Heart right ventricle (tissue), 16 donors: ENCODE data around the gene OSBPL6. TPM values are rescaled to one million over a fixed set of nuclear protein-coding genes. Genes with fewer than 3 reads are reported as not detected.

Source experiments
- ATAC-seq, 8 donors: fragments of 200-7000 bp; cut with Tn5 transposase; one replicate each; pipeline ENCODE4 v1.9.1; 2020; ENCODE audit warnings: mild to moderate bottlenecking in 8 of 8, moderate library complexity in 8 of 8, moderate number of reproducible peaks in 1 of 8
- DNase-seq, 2 donors: peaks; one replicate each; pipeline ENCODE4 v3.0.0-alpha.2; 2020
- H3K27ac ChIP-seq, 10 donors: fragments of 200-600 bp; sonication (generic) in 2 of 10; one replicate each; pipeline versions ENCODE4 v1.5.0 to v1.8.0; 2020 to 2022; ENCODE audit warnings: mild to moderate bottlenecking in 3 of 10
- H3K27me3 ChIP-seq, 7 donors: fragments of 200-600 bp; one replicate each; pipeline ENCODE4 v1.8.0; 2021 to 2022; ENCODE audit warnings: mild to moderate bottlenecking in 2 of 7
- H3K36me3 ChIP-seq, 9 donors: fragments of 200-600 bp; sonication (generic) in 1 of 9; one replicate each; pipeline versions ENCODE4 v1.5.0 to v1.8.0; 2020 to 2022; ENCODE audit warnings: mild to moderate bottlenecking in 2 of 9
- H3K4me1 ChIP-seq, 9 donors: fragments of 200-600 bp; sonication (generic) in 1 of 9; one replicate each; pipeline versions ENCODE4 v1.5.0 to v1.8.0; 2020 to 2022; ENCODE audit warnings: mild to moderate bottlenecking in 4 of 9
- H3K4me3 ChIP-seq, 10 donors: fragments of 200-600 bp; sonication (generic) in 2 of 10; one replicate each; pipeline versions ENCODE4 v1.5.0 to v1.8.0; 2020 to 2022; ENCODE audit warnings: mild to moderate bottlenecking in 7 of 10, moderate library complexity in 2 of 10
- H3K9me3 ChIP-seq, 11 donors: fragments of 200-600 bp in 10 of 11; sonication (generic) in 2 of 11; one replicate each; pipeline versions ENCODE4 v1.5.0 to v1.8.0; 2013 to 2022; ENCODE audit warnings: mild to moderate bottlenecking in 2 of 11, control low read depth in 1 of 11, moderate library complexity in 1 of 11
- WGBS, 2 donors: extraction: QIAGEN DNeasy Blood & Tissue Kit; methylation state at CpG; one replicate each; pipeline ENCODE4 v1.1.7; 2013; ENCODE audit warnings: inconsistent platforms in 1 of 2; 5-methylcytosine and 5-hydroxymethylcytosine counted together
- intact Hi-C, 10 donors: fragments of 100-400 bp; cut with DNase I; formaldehyde crosslinking; loops; one replicate each; pipeline versions ENCODE4 v1.11.1 to v1.14.2; 2022
- polyA plus RNA-seq, 2 donors: library from polyadenylated mRNA; stranded (reverse); fragments of 200-250 nt; gene quantifications; one replicate each; pipeline ENCODE4 v1.2.3, GENCODE V29; 2013
- total RNA-seq, 10 donors: library from RNA; stranded (reverse); fragmentation: NEBNext Ultra II Directional in 3 of 10; extraction: Animal tissue kit (Norgen Biotek cat#: 25700) in 3 of 10; gene quantifications; one replicate each; pipeline versions ENCODE4 v1.2.1 to v1.2.4, GENCODE V29; 2021 to 2023
- TF ChIP-seq, protein P1 (sequence below), 9 donors: fragments of 200-600 bp; sonication (generic) in 2 of 9; IDR thresholded peaks; one replicate each; pipeline versions ENCODE4 v1.5.0 to v1.8.0; 2021 to 2022; ENCODE audit warnings: antibody characterized with exemption in 9 of 9, mild to moderate bottlenecking in 5 of 9, moderate library complexity in 1 of 9
- donor health status: Arrhythmogenic right ventricular cardiomyopathy.
- donor health status: ischemic (EF 13 %, LVEDD 7.1; RV severe dilation, severe dysfunction).
- donor health status: healthy with polysubstance abuse.
- donor health status: DM: no; HTN: yes; CAD: no.
- donor health status: DM: no; HTN: no; CAD: no.
- donor health status: ischemic (EF 25% LVEDD 6.9; RV normal size, moderate dysfunction).
- donor health status: ischemic (EF 25% LVEDD 5.7; RV mildly dilated, moderate dysfunction).
- donor health status: healthy.
- donor health status: DM: yes; HTN: yes; CAD: no.
- donor health status: Ischemic cardiomyopathy.
- donor health status: ischemic (EF 35%, LVEDD 5.7; RV mildly dilated, moderate dysfunction).
- donor health status: nonischemic (EF 11% LVEDD 7.7; RV severe dilation, severe dysfunction).
- donor health status: DM: yes; HTN: yes; CAD: no.
- donor health status: PGD.
- donor health status: ischemic (EF 29% LVEDD 5.4; RV normal size, mild dysfunction).
- donor health status: nonischemic (EF 23%, LVEDD 6.1; RV moderate dilation, normal function).

OSBPL6 gene
- total and polyA plus RNA-seq, 12 donors: 1.1 to 8.0 (median 4.4) TPM

DNA sequence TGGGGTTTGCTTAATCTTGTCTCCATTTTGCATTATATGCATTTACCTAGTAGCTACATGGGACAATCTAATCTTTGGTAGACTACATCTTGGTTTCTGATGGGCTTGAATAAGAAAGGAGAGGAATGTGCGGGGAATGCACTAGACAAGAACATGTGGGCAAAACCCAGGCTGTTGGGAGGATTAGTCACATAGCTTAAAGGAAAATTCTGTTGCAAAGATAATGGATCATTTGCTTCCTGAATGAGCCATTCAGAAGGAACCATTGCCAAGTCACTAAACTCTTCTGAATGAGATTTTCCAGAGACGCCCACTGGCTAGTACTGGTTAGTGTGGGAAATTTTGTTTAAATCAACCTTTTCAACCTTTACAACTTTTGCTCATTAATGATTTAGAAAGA lies 84.8 kb downstream of the OSBPL6 start:
- DNase-seq (no peak), ATAC-seq (peak in 1 of 8 donors; percentile 38)
- no peaks in the 10 kb centered on the region for H3K36me3 ChIP-seq
- intact Hi-C loops: loop anchor here in 6 of 10 donors (2.0 to 10.0 kb wide), 5 partner anchors 82 to 147 kb away; partner anchors contain the start of gene OSBPL6 (in 3 of the 6)
- H3K27ac ChIP-seq: no peak overlapping the region
- TF ChIP-seq, protein P1, sequence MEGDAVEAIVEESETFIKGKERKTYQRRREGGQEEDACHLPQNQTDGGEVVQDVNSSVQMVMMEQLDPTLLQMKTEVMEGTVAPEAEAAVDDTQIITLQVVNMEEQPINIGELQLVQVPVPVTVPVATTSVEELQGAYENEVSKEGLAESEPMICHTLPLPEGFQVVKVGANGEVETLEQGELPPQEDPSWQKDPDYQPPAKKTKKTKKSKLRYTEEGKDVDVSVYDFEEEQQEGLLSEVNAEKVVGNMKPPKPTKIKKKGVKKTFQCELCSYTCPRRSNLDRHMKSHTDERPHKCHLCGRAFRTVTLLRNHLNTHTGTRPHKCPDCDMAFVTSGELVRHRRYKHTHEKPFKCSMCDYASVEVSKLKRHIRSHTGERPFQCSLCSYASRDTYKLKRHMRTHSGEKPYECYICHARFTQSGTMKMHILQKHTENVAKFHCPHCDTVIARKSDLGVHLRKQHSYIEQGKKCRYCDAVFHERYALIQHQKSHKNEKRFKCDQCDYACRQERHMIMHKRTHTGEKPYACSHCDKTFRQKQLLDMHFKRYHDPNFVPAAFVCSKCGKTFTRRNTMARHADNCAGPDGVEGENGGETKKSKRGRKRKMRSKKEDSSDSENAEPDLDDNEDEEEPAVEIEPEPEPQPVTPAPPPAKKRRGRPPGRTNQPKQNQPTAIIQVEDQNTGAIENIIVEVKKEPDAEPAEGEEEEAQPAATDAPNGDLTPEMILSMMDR (IDR thresholded peaks at IDR 0.05): no peak
- H3K4me1 ChIP-seq: peaks cover 0 to 20% (median 0%) of the 10 kb centered on the region in 9 donors
- WGBS, 2 donors: 53 to 65% methylated on average over 2 of the region's 2 CpGs
- no peak overlapping the region for H3K4me3 ChIP-seq
- H3K27me3 ChIP-seq: no peaks in the 10 kb centered on the region
- H3K9me3 ChIP-seq: no peaks in the 10 kb centered on the region

DNA sequence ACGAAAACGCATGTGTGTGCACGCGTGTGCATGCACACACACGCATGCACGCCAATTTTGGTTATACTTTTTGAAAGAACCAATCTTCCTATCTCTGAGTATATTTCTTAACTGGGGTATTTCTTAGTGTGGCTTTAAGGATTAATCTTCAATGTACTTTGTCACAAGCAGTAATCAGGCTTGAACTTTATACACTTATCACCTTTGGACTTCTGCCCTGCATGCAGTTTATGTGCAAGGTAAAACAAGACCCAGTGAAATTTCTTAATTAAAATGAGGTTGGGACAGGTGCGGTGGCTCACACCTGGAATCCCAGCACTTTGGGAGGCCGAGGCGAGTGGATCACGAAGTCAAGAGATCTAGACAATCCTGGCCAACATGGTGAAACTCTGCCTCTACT lies 85.3 kb downstream of the OSBPL6 start:
- Histone ChIP-seq H3K9me3 (no peaks in the 10 kb centered on the region), H3K27ac (no peak overlapping the region), H3K4me1 (peaks cover 0 to 20% (median 0%) of the 10 kb centered on the region in 9 donors), H3K36me3 (no peaks in the 10 kb centered on the region), H3K27me3 (no peaks in the 10 kb centered on the region), H3K4me3 (no peak overlapping the region)
- intact Hi-C loops: loop anchor here (1.0 to 10.0 kb wide), 11 partner anchors 82 to 167 kb away; partner anchors contain the start of genes OSBPL6 (in 4 of the 10) and RBM45 (in 3 of the 10)
- DNase-seq (no peak), ATAC-seq (no peak)
- TF ChIP-seq, protein P1 (IDR thresholded peaks at IDR 0.05): no peak
- 93 to 95% methylated on average over 10 of the region's 10 CpGs for WGBS, 2 donors

DNA sequence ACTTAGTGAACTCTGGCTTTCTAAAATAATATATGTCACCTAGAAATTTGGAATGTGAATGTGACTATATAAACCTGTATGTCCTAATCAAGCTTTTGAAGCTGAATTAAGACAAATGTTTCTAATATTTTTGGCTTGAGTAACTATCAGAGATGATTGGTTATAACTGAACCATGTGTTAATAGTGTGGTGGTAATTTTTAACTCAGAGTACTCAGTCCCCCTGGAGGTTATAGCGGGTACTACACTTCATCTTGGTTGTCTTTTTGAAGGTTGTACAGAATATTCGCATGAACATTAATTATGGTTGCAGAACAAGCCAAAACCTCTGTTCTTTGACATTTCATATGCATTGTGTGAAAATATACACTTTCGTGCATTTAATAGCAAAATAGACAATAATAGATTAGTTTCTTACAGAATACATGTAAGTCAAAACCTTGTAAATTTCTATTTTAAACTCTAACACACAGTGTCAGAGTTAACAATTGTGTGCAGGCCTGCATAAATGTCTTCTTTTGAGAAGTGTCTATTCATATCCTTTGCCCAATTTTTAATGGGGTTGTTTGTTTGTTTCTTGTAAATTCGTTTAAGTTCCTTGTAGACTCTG lies 86.0 kb downstream of the OSBPL6 start:
- intact Hi-C loops: loop anchor here in 8 of 10 donors (1.0 to 10.0 kb wide), 7 partner anchors 88 to 168 kb away; partner anchors contain the start of genes RBM45 (in 3 of the 8) and OSBPL6 (in 1 of the 8)
- peak in 6 of 8 donors; percentile 34 to 77 (median 58) for ATAC-seq
- Histone ChIP-seq H3K4me1 (peaks cover 0 to 20% (median 0%) of the 10 kb centered on the region in 9 donors), H3K27ac (no peak overlapping the region), H3K36me3 (no peaks in the 10 kb centered on the region), H3K4me3 (no peak overlapping the region), H3K9me3 (no peaks in the 10 kb centered on the region), H3K27me3 (no peaks in the 10 kb centered on the region)
- peak in 1 of 2 donors; percentile 51 for DNase-seq
- 36 to 49% methylated on average over 4 of the region's 4 CpGs for WGBS, 2 donors
- TF ChIP-seq, protein P1 (IDR thresholded peaks at IDR 0.05): peak; percentile 73 to 86 (median 80)

DNA sequence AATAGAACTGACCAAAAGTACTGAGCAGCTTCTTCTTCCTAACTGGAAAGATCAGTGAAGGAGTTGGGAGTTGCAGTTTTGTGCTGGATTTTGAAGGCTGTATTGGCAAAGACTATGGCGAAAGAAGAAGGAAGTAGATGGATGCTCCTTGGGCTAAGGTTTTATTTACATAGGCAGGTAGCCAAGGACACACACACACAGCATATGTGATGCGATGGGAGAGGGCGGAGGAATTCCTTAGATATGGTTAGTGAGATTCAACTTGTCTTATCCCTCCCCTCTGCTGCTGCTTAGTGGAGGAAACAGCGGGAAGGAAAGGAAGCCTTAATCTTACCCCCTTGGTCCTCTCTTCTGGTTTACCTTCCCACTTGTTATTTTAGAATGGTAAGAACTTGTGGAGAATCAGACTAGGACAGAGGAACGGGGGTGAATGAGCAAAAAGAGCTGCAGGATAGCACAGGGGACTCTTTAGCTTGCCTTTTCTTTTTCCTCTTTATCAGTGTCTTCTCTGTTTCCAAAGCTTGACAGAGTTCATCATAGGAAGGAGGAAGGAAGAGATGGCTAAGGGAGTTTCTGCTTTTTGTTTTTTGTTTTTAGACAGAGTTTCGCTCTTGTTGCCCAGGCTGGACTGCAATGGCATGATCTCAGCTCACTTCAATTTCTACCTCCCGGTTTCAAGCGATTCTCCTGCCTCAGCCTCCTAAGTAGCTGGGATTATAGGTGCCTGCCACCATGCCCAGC lies 87.9 kb downstream of the OSBPL6 start:
- Histone ChIP-seq H3K27me3 (no peaks in the 10 kb centered on the region), H3K4me3 (no peak overlapping the region), H3K27ac (no peak overlapping the region), H3K36me3 (no peaks in the 10 kb centered on the region), H3K4me1 (peaks cover 0 to 20% (median 0%) of the 10 kb centered on the region in 9 donors), H3K9me3 (no peaks in the 10 kb centered on the region)
- ATAC-seq (peak in 2 of 8 donors; percentile 32 to 42), DNase-seq (no peak)
- TF ChIP-seq, protein P1 (IDR thresholded peaks at IDR 0.05): no peak
- WGBS, 2 donors: 40 to 48% methylated on average over 8 of the region's 8 CpGs
- intact Hi-C loops: loop anchor here in 6 of 10 donors (2.0 to 10.0 kb wide), 6 partner anchors 90 to 170 kb away; partner anchors contain the start of genes RBM45 (in 3 of the 6) and OSBPL6 (in 1 of the 6)
